Adrenal gland (tissue), 5 donors: ENCODE measurements around the gene IFNA4.
"Not testable (repeated sequence)": the region's sequence is repeated elsewhere in the genome, so short reads cannot be mapped to it uniquely, and the experiment has no call there.

Source experiments
- CTCF ChIP-seq, 6 experiments: fragments of 450-650 bp in 4 of 6; fragments of 200-600 bp in 2 of 6; sonication (generic) in 1 of 6; IDR thresholded peaks; 1 replicate in 5 of 6; 2 replicates in 1 of 6; pipeline versions ENCODE4 v1.5.1 to v1.8.0; 2016 to 2021; ENCODE audit warnings: antibody characterized with exemption in 6 of 6, mild to moderate bottlenecking in 2 of 6, moderate library complexity in 1 of 6
- POLR2A ChIP-seq, 2 donors: fragments of 450-650 bp; IDR thresholded peaks; one replicate each; pipeline ENCODE4 v1.6.1; 2017; ENCODE audit warnings: antibody characterized with exemption in 2 of 2, mild to moderate bottlenecking in 2 of 2, moderate library complexity in 1 of 2
- donor health status: DM: no; HTN: no; CAD: no.

GRCh38 chr9:21166560-21166959 is 20.8 kb downstream of the IFNA4 start, which contains the start of gene IFNA21:
- not testable (repeated sequence) for TF ChIP-seq CTCF, POLR2A (IDR thresholded peaks at IDR 0.05)
